Activated gamma-delta T cell (primary cell): ENCODE data around the gene UBR7.
A peak's percentile ranks its signal among the peaks of the same experiment; 100 is the strongest.
"Not testable (repeated sequence)": the region's sequence is repeated elsewhere in the genome, so short reads cannot be mapped to it uniquely, and the experiment has no call there.

ENCODE experiments used
- DNase-seq: peaks from one replicate; lab custom pipeline; 2025; lab: John Stamatoyannopoulos, UW
- total RNA-seq, 2 donors: gene quantifications; one replicate each; lab custom pipeline; 2026; lab: John Stamatoyannopoulos, UW

The UBR7 gene
- total RNA-seq = 33.7 to 40.0 reads per million in 2 donors

- DNase-seq = peak; percentile 73
These were observed at the start of gene UBR7, which contains the start of gene GON7 for GRCh38 chr14:93206793-93207467. Gene UBR7, plus strand, starts transcription at chr14:93207256. Its CDS starts 36 bp downstream, at chr14:93207292. Gene GON7, minus strand, starts transcription at chr14:93207065. Its CDS starts 28 bp downstream, at chr14:93207037.

GRCh38 chr14:93158349-93158748, 48.7 kb upstream of the UBR7 start:
- DNase-seq = not testable (repeated sequence)

GRCh38 chr14:93159625-93160352, 47.3 kb upstream of the UBR7 start:
- not testable (repeated sequence) for DNase-seq

- DNase-seq = no peak
These were observed 46.7 kb upstream of the UBR7 start for GRCh38 chr14:93160353-93160801.

GRCh38 chr14:93161411-93161940, 45.6 kb upstream of the UBR7 start:
- DNase-seq = no peak

GRCh38 chr14:93163564-93163963, 43.5 kb upstream of the UBR7 start:
- no peak for DNase-seq

- DNase-seq = not testable (repeated sequence)
These were observed 41.5 kb upstream of the UBR7 start for GRCh38 chr14:93165271-93166265.

- DNase-seq = not testable (repeated sequence)
These were observed 38.4 kb upstream of the UBR7 start for GRCh38 chr14:93168610-93169009.

- not testable (repeated sequence) for DNase-seq
These were observed 37.4 kb upstream of the UBR7 start for GRCh38 chr14:93169619-93170018.

GRCh38 chr14:93170141-93170540, 36.9 kb upstream of the UBR7 start:
- not testable (repeated sequence) for DNase-seq

- no peak for DNase-seq
These were observed 35.7 kb upstream of the UBR7 start for GRCh38 chr14:93171376-93171775.

- DNase-seq = no peak
These were observed 33.1 kb upstream of the UBR7 start for GRCh38 chr14:93173943-93174395.

- not testable (repeated sequence) for DNase-seq
These were observed 32.3 kb upstream of the UBR7 start for GRCh38 chr14:93174731-93175130.

GRCh38 chr14:93175492-93175891, 31.6 kb upstream of the UBR7 start:
- no peak for DNase-seq

- no peak for DNase-seq
These were observed 23.3 kb upstream of the UBR7 start for GRCh38 chr14:93183596-93184317.

- peak; percentile 96 for DNase-seq
These were observed 22.4 kb upstream of the UBR7 start, which contains the start of the genes LYSET and MOAP1 for GRCh38 chr14:93184391-93185348. Gene LYSET, plus strand, starts transcription at chr14:93185317. Its CDS starts 89 bp downstream, at chr14:93185406. Gene MOAP1, minus strand, starts transcription at chr14:93184897. Its CDS starts 655 bp downstream, at chr14:93184242.

- no peak for DNase-seq
These were observed 21.7 kb upstream of the UBR7 start for GRCh38 chr14:93185349-93185720.

- DNase-seq = no peak
These were observed 20.6 kb upstream of the UBR7 start for GRCh38 chr14:93186466-93186865.

- no peak for DNase-seq
These were observed 20.1 kb upstream of the UBR7 start for GRCh38 chr14:93186956-93187355.
